HEK293 (cell line): ENCODE data around the gene CDAN1.

Experiments used
- CTCF ChIA-PET: fragments of 350-600 bp; formaldehyde crosslinking; extraction: SDS; loops from one replicate; lab custom pipeline; 2021; ENCODE audit warnings: antibody characterized with exemption; lab: Yijun Ruan, JAX
- POLR2A ChIA-PET: fragments of 300-600 bp; formaldehyde crosslinking; extraction: SDS; loops from one replicate; lab custom pipeline; 2020; ENCODE audit warnings: antibody characterized with exemption, inconsistent platforms; lab: Yijun Ruan, JAX
- H3K27ac ChIP-seq: fragments of 200-500 bp; sonication (Bioruptor generic); 2 replicates; pipeline ENCODE4 v1.5.1; 2014; ENCODE audit warnings: low read depth, low read length, control low read depth, inconsistent platforms; ENCODE audit errors: extremely low read depth
- H3K36me3 ChIP-seq, 2 experiments: fragments of 200-500 bp in 1 of 2; sonication (Bioruptor generic) in 1 of 2; 1 replicate in 1 of 2; 2 replicates in 1 of 2; pipeline ENCODE4 v1.5.1; 2014 to 2017; ENCODE audit warnings: inconsistent platforms in 2 of 2, low read length in 2 of 2; ENCODE audit not compliant: control insufficient read depth in 2 of 2, insufficient read depth in 1 of 2
- H3K4me1 ChIP-seq: fragments of 200-500 bp; sonication (Bioruptor generic); 2 replicates; pipeline ENCODE4 v1.5.1; 2014; ENCODE audit warnings: mild to moderate bottlenecking, low read length, inconsistent platforms; ENCODE audit not compliant: control insufficient read depth, insufficient read depth
- H3K4me3 ChIP-seq: 2 replicates; pipeline ENCODE4 v1.5.1; 2011; ENCODE audit warnings: low read depth, mild to moderate bottlenecking, control low read depth, low read length, moderate library complexity
- H3K9me3 ChIP-seq: fragments of 200-500 bp; sonication (Bioruptor generic); 2 replicates; pipeline ENCODE4 v1.5.1; 2014; ENCODE audit warnings: low read depth, low read length, inconsistent platforms; ENCODE audit not compliant: control insufficient read depth, insufficient read depth
- FEZF1 ChIP-seq: fragments of 450-650 bp; formaldehyde crosslinking; IDR thresholded peaks from 2 replicates; pipeline ENCODE4 v1.5.1; 2016; ENCODE audit warnings: missing biosample characterization, missing genetic modification characterization
- KLF16 ChIP-seq: fragments of 450-650 bp; formaldehyde crosslinking; IDR thresholded peaks from 2 replicates; pipeline ENCODE4 v1.5.1; 2017; ENCODE audit warnings: missing biosample characterization, missing genetic modification characterization
- MEIS1 ChIP-seq: sonication (generic); formaldehyde crosslinking; IDR thresholded peaks from 2 replicates; pipeline ENCODE4 v1.8.1; 2022; ENCODE audit warnings: missing genetic modification reagents, mild to moderate bottlenecking, borderline replicate concordance
- MZF1 ChIP-seq: fragments of 450-650 bp; formaldehyde crosslinking; IDR thresholded peaks from 2 replicates; pipeline ENCODE4 v1.5.1; 2017; ENCODE audit warnings: missing biosample characterization, missing genetic modification characterization, borderline replicate concordance
- SCRT1 ChIP-seq: fragments of 450-650 bp; formaldehyde crosslinking; IDR thresholded peaks from 2 replicates; pipeline ENCODE4 v1.5.1; 2016; ENCODE audit warnings: missing biosample characterization, missing genetic modification characterization, borderline replicate concordance
- SETDB1 ChIP-seq: IDR thresholded peaks from one replicate; pipeline ENCODE4 v1.6.1; 2017; ENCODE audit warnings: mild to moderate bottlenecking, low read length, moderate library complexity, mixed read lengths; ENCODE audit not compliant: insufficient read length
- ZBTB21 ChIP-seq: fragments of 450-650 bp; formaldehyde crosslinking; IDR thresholded peaks from 2 replicates; pipeline ENCODE4 v1.5.1; 2017; ENCODE audit warnings: missing biosample characterization, missing genetic modification characterization
- ZBTB7A ChIP-seq: fragments of 450-650 bp; formaldehyde crosslinking; IDR thresholded peaks from 2 replicates; pipeline ENCODE4 v1.5.1; 2016; ENCODE audit warnings: low read depth, missing biosample characterization, missing genetic modification characterization
- ZNF155 ChIP-seq: fragments of 450-650 bp; formaldehyde crosslinking; IDR thresholded peaks from 2 replicates; pipeline ENCODE4 v1.5.1; 2016; ENCODE audit warnings: missing biosample characterization, missing genetic modification characterization
- ZNF175 ChIP-seq: fragments of 450-650 bp; formaldehyde crosslinking; IDR thresholded peaks from 2 replicates; pipeline ENCODE4 v1.5.1; 2016; ENCODE audit warnings: missing biosample characterization, missing genetic modification characterization
- ZNF324 ChIP-seq: fragments of 450-650 bp; formaldehyde crosslinking; IDR thresholded peaks from 2 replicates; pipeline ENCODE4 v1.5.1; 2016; ENCODE audit warnings: missing biosample characterization, missing genetic modification characterization
- ZNF335 ChIP-seq: fragments of 450-650 bp; formaldehyde crosslinking; conservative IDR thresholded peaks from 2 replicates; pipeline ENCODE4 v1.5.1; 2016; ENCODE audit warnings: missing biosample characterization, missing genetic modification characterization
- ZNF510 ChIP-seq: fragments of 450-650 bp; formaldehyde crosslinking; IDR thresholded peaks from 2 replicates; pipeline ENCODE4 v1.5.1; 2018; ENCODE audit warnings: mild to moderate bottlenecking, missing genetic modification characterization, missing biosample characterization; ENCODE audit not compliant: insufficient replicate concordance
- ZNF561 ChIP-seq: fragments of 450-650 bp; IDR thresholded peaks from 2 replicates; pipeline ENCODE4 v1.5.1; 2018; ENCODE audit warnings: missing biosample characterization, missing genetic modification characterization, borderline replicate concordance
- ZNF610 ChIP-seq: fragments of 450-650 bp; formaldehyde crosslinking; IDR thresholded peaks from 2 replicates; pipeline ENCODE4 v1.5.1; 2016; ENCODE audit warnings: missing biosample characterization, missing genetic modification characterization, borderline replicate concordance
- ZNF768 ChIP-seq: fragments of 450-650 bp; formaldehyde crosslinking; IDR thresholded peaks from 2 replicates; pipeline ENCODE4 v1.5.1; 2018; ENCODE audit warnings: missing biosample characterization, mild to moderate bottlenecking, missing genetic modification characterization
- ZNF792 ChIP-seq: fragments of 450-650 bp; formaldehyde crosslinking; IDR thresholded peaks from 2 replicates; pipeline ENCODE4 v1.5.1; 2016; ENCODE audit warnings: missing biosample characterization, missing genetic modification characterization
- TF ChIP-seq, protein P1 (sequence below): fragments of 450-650 bp; formaldehyde crosslinking; IDR thresholded peaks from 2 replicates; pipeline ENCODE4 v1.5.1; 2016; ENCODE audit warnings: missing biosample characterization, missing genetic modification characterization
- TF ChIP-seq, protein P2 (sequence below): fragments of 450-650 bp; formaldehyde crosslinking; IDR thresholded peaks from 2 replicates; pipeline ENCODE4 v1.5.1; 2016; ENCODE audit warnings: missing biosample characterization, missing genetic modification characterization
- TF ChIP-seq, protein P3 (sequence below): fragments of 450-650 bp; formaldehyde crosslinking; IDR thresholded peaks from 2 replicates; pipeline ENCODE4 v1.5.1; 2016; ENCODE audit warnings: missing biosample characterization, missing genetic modification characterization, borderline replicate concordance

Gene CDAN1

DNA sequence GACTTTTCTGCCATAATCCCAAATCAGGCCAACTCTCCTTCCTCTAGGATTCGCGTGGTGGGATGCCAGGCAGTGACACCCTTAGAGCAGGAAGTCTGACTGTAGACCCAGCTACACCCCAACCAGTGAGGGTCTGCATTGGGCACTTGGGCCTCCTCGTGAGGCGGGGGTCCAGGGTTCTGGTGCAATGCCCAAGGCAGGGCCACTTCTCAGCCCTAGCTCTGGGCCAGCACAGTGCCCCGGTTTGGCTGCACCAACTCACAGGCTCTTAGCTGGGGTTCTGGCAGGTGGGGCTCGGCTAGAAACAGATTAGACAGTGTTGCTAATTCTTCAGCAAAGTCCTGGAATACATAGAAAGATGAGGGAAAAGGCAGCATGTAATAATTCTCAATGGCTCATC lies 12.7 kb downstream of the CDAN1 start (continued):
- TF ChIP-seq ZNF610 (tag by site-specific recombination): no peak
- no peak for TF ChIP-seq MZF1 (tag by site-specific recombination)

DNA sequence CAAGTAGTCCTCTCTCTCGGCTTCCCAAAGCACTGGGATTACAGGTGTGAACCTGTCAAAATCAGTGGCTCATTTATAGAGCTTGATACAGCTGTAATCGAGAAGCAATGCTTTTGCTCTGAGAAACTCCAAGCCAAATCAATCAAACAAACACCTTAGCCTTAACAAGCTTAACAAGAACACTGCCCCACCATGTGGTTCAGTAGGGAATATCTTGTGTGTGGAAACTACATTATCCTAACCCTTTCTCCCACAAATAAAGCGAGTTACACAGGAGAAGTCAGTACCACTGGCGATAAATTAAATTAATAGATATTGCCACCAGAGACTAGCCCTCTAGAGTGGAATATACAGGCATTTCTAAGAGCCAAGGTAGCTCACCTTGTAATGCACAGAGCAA lies 13.9 kb downstream of the CDAN1 start:
- CTCF ChIA-PET: interaction anchor here (0.5 to 0.7 kb wide), 3 partner anchors 22 to 203 kb away, joined by 3 to 4 read pairs (median 3); no protein-coding TSS in a partner anchor
- no peaks in the 10 kb centered on the region for H3K9me3 ChIP-seq
- no peak overlapping the region for H3K4me3 ChIP-seq
- no peak for TF ChIP-seq MEIS1
- no peak overlapping the region for H3K27ac ChIP-seq
- H3K4me1 ChIP-seq: no peaks in the 10 kb centered on the region
- peaks cover 3 to 84% of the 10 kb centered on the region in 2 experiments for H3K36me3 ChIP-seq
- POLR2A ChIA-PET: interaction anchor here (0.8 kb wide), 1 partner anchor 12 kb away, joined by 3 read pairs; no protein-coding TSS in a partner anchor

DNA sequence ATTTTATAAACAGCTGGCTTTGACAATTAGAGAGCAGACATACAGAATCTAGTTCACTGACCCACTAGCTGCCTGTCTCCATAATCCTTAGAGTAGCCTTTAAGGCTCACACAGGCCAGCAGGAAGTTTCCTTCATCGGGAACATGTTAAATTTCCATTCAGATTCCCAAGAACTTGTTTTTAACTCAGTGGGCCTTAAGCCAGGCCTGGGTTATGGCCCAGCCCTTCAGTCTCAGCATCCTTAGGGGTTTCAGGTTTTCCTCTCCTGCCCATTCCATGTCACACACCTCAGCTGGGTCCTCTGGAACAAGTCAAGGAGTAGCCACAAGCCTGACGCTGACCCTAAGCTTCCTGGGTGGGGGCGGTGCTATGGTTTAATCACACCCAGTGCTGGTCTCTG lies 15.0 kb downstream of the CDAN1 start:
- no peak overlapping the region for H3K27ac ChIP-seq
- no peaks in the 10 kb centered on the region for H3K4me1 ChIP-seq
- H3K36me3 ChIP-seq: peaks cover 3 to 73% of the 10 kb centered on the region in 2 experiments
- POLR2A ChIA-PET: no interaction called here
- no peak overlapping the region for H3K4me3 ChIP-seq
- H3K9me3 ChIP-seq: no peaks in the 10 kb centered on the region
- CTCF ChIA-PET: no interaction called here
- TF ChIP-seq ZNF324: no peak
- TF ChIP-seq ZBTB7A: no peak
- no peak for TF ChIP-seq ZNF768 (tag by site-specific recombination)
- no peak for TF ChIP-seq KLF16 (tag by site-specific recombination)

DNA sequence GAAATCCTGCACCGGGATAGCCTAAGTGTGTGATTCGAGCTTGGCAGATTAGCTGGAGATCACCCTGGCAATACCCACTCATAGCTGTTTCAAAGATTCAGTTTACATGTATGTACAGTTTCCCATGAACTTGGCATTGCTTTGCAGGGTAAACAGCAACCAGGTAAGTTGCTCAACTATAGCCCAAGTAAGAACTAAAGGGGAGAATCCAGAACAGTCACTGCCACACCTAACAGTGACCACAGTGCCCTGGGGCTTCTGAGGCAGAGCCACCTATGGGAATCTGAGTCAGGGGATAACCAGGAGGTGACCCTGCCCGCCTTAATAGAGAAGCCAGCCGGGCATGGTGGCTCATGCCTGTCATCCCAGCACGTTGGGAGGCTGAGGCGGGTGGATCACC lies 15.9 kb downstream of the CDAN1 start:
- CTCF ChIA-PET: no interaction called here
- Histone ChIP-seq H3K4me3 (no peak overlapping the region), H3K9me3 (no peaks in the 10 kb centered on the region), H3K36me3 (peaks cover 3 to 64% of the 10 kb centered on the region in 2 experiments), H3K27ac (no peak overlapping the region), H3K4me1 (no peaks in the 10 kb centered on the region)
- POLR2A ChIA-PET: no interaction called here
- TF ChIP-seq, protein P1, sequence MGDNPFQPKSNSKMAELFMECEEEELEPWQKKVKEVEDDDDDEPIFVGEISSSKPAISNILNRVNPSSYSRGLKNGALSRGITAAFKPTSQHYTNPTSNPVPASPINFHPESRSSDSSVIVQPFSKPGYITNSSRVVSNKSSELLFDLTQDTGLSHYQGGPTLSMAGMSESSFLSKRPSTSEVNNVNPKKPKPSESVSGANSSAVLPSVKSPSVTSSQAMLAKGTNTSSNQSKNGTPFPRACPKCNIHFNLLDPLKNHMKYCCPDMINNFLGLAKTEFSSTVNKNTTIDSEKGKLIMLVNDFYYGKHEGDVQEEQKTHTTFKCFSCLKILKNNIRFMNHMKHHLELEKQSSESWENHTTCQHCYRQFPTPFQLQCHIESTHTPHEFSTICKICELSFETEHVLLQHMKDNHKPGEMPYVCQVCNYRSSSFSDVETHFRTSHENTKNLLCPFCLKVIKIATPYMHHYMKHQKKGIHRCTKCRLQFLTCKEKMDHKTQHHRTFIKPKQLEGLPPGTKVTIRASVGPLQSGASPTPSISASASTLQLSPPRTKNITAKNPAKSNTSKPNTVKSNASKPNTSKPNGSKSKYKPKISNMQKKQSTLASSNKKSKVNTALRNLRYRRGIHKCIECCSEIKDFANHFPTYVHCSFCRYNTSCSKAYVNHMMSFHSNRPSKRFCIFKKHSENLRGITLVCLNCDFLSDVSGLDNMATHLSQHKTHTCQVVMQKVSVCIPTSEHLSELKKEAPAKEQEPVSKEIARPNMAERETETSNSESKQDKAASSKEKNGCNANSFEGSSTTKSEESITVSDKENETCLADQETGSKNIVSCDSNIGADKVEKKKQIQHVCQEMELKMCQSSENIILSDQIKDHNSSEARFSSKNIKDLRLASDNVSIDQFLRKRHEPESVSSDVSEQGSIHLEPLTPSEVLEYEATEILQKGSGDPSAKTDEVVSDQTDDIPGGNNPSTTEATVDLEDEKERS (tag by site-specific recombination): no peak
- no peak for TF ChIP-seq SCRT1 (tag by site-specific recombination)
- TF ChIP-seq ZNF561 (tag by site-specific recombination): no peak
- no peak for TF ChIP-seq ZBTB21 (tag by site-specific recombination)
- TF ChIP-seq ZNF155 (tag by site-specific recombination): no peak
- no peak for TF ChIP-seq ZNF510 (tag by site-specific recombination)
- TF ChIP-seq, protein P2, sequence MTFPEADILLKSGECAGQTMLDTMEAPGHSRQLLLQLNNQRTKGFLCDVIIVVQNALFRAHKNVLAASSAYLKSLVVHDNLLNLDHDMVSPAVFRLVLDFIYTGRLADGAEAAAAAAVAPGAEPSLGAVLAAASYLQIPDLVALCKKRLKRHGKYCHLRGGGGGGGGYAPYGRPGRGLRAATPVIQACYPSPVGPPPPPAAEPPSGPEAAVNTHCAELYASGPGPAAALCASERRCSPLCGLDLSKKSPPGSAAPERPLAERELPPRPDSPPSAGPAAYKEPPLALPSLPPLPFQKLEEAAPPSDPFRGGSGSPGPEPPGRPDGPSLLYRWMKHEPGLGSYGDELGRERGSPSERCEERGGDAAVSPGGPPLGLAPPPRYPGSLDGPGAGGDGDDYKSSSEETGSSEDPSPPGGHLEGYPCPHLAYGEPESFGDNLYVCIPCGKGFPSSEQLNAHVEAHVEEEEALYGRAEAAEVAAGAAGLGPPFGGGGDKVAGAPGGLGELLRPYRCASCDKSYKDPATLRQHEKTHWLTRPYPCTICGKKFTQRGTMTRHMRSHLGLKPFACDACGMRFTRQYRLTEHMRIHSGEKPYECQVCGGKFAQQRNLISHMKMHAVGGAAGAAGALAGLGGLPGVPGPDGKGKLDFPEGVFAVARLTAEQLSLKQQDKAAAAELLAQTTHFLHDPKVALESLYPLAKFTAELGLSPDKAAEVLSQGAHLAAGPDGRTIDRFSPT (tag by site-specific recombination): no peak
- no peak for TF ChIP-seq ZNF175 (tag by site-specific recombination)
- no peak for TF ChIP-seq ZNF792 (tag by site-specific recombination)
- TF ChIP-seq ZNF335 (tag by site-specific recombination): no peak
- TF ChIP-seq SETDB1: no peak
- TF ChIP-seq, protein P3, sequence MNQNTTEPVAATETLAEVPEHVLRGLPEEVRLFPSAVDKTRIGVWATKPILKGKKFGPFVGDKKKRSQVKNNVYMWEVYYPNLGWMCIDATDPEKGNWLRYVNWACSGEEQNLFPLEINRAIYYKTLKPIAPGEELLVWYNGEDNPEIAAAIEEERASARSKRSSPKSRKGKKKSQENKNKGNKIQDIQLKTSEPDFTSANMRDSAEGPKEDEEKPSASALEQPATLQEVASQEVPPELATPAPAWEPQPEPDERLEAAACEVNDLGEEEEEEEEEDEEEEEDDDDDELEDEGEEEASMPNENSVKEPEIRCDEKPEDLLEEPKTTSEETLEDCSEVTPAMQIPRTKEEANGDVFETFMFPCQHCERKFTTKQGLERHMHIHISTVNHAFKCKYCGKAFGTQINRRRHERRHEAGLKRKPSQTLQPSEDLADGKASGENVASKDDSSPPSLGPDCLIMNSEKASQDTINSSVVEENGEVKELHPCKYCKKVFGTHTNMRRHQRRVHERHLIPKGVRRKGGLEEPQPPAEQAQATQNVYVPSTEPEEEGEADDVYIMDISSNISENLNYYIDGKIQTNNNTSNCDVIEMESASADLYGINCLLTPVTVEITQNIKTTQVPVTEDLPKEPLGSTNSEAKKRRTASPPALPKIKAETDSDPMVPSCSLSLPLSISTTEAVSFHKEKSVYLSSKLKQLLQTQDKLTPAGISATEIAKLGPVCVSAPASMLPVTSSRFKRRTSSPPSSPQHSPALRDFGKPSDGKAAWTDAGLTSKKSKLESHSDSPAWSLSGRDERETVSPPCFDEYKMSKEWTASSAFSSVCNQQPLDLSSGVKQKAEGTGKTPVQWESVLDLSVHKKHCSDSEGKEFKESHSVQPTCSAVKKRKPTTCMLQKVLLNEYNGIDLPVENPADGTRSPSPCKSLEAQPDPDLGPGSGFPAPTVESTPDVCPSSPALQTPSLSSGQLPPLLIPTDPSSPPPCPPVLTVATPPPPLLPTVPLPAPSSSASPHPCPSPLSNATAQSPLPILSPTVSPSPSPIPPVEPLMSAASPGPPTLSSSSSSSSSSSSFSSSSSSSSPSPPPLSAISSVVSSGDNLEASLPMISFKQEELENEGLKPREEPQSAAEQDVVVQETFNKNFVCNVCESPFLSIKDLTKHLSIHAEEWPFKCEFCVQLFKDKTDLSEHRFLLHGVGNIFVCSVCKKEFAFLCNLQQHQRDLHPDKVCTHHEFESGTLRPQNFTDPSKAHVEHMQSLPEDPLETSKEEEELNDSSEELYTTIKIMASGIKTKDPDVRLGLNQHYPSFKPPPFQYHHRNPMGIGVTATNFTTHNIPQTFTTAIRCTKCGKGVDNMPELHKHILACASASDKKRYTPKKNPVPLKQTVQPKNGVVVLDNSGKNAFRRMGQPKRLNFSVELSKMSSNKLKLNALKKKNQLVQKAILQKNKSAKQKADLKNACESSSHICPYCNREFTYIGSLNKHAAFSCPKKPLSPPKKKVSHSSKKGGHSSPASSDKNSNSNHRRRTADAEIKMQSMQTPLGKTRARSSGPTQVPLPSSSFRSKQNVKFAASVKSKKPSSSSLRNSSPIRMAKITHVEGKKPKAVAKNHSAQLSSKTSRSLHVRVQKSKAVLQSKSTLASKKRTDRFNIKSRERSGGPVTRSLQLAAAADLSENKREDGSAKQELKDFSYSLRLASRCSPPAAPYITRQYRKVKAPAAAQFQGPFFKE (tag by site-specific recombination): no peak
- no peak for TF ChIP-seq FEZF1 (tag by site-specific recombination)
